GM12878 (cell line): ENCODE measurements around the gene ANAPC16.

Experiments used
- ASH2L ChIP-seq: fragments of 300-600, 200-600 bp; sonication (generic); IDR thresholded peaks from 2 replicates; pipeline ENCODE4 v1.6.1; 2017; ENCODE audit warnings: low read depth, mild to moderate bottlenecking, borderline replicate concordance
- CHD2 ChIP-seq: IDR thresholded peaks from 2 replicates; pipeline ENCODE4 v1.6.1; 2011; ENCODE audit warnings: low read depth, low read length, improper control_type of control experiment, borderline replicate concordance
- CTCF ChIP-seq, 3 experiments: IDR thresholded peaks in 2 of 3; conservative IDR thresholded peaks in 1 of 3; 2 replicates each; pipeline ENCODE4 v1.5.1; 2011; ENCODE audit warnings: low read depth in 3 of 3, low read length in 3 of 3, mild to moderate bottlenecking in 3 of 3, control low read depth in 2 of 3, moderate library complexity in 2 of 3, inconsistent platforms in 1 of 3, mixed read lengths in 1 of 3; ENCODE audit not compliant: control insufficient read depth in 2 of 3, insufficient read depth in 1 of 3; ENCODE audit errors: extremely low read depth in 1 of 3
- HCFC1 ChIP-seq: fragments of 150-350 bp; IDR thresholded peaks from 2 replicates; pipeline ENCODE4 v1.6.1; 2014; ENCODE audit warnings: low read length
- JUND ChIP-seq: IDR thresholded peaks from 2 replicates; pipeline ENCODE4 v1.6.1; 2012; ENCODE audit warnings: low read depth, mild to moderate bottlenecking, low read length, improper control_type of control experiment, moderate library complexity
- MAX ChIP-seq: IDR thresholded peaks from 2 replicates; pipeline ENCODE4 v1.6.1; 2012; ENCODE audit warnings: low read depth, low read length, improper control_type of control experiment
- POLR2A ChIP-seq: IDR thresholded peaks from 2 replicates; pipeline ENCODE4 v1.6.1; 2011; ENCODE audit warnings: low read depth, mild to moderate bottlenecking, low read length
- REST ChIP-seq: IDR thresholded peaks from 2 replicates; pipeline ENCODE4 v1.6.1; 2012; ENCODE audit warnings: mild to moderate bottlenecking, low read depth, low read length
- RFX5 ChIP-seq: IDR thresholded peaks from 2 replicates; pipeline ENCODE4 v1.6.1; 2011; ENCODE audit warnings: low read depth, low read length, improper control_type of control experiment
- TAF1 ChIP-seq: IDR thresholded peaks from 2 replicates; pipeline ENCODE4 v1.6.1; 2011; ENCODE audit warnings: mild to moderate bottlenecking, low read depth, low read length, borderline replicate concordance

- no peak for TF ChIP-seq HCFC1
- TF ChIP-seq TAF1: no peak
- TF ChIP-seq RFX5: no peak
- no peak for TF ChIP-seq CTCF (IDR thresholded peaks at IDR 0.05 in 2 of 3, conservative IDR thresholded peaks at IDR 0.05 in 1 of 3; ENCODE audit: control insufficient read depth in 2 of 3, extremely low read depth in 1 of 3, insufficient read depth in 1 of 3, low read depth in 3 of 3, low read length in 3 of 3)
- TF ChIP-seq POLR2A: no peak
- TF ChIP-seq REST: no peak
- TF ChIP-seq JUND: no peak
- no peak for TF ChIP-seq ASH2L
- TF ChIP-seq MAX: no peak
- TF ChIP-seq CHD2: no peak
Measured at GRCh38 chr10:72278668-72279393, 63.0 kb downstream of the ANAPC16 start.
